Measurements from ENCODE around the gene KCTD19.

KCTD19 gene

GRCh38 chr16:67260426-67261063, 66.0 kb downstream of the KCTD19 start:
- POLR2A ChIA-PET, result interaction anchor here (1.0 to 1.8 kb wide), 2 partner anchors 13 to 165 kb away, joined by 3 to 11 read pairs; partner anchors contain the start of genes FHOD1 and SLC9A5
- no peak for TF ChIP-seq BHLHE40 (IDR thresholded peaks at IDR 0.05; ENCODE audit: borderline replicate concordance)
- TF ChIP-seq TARDBP (IDR thresholded peaks at IDR 0.05), result no peak
- TF ChIP-seq ARNT (IDR thresholded peaks at IDR 0.05), result no peak
- TF ChIP-seq FOXK2 (IDR thresholded peaks at IDR 0.05), result no peak
- no peak for TF ChIP-seq PKNOX1 (IDR thresholded peaks at IDR 0.05)
- no peak for TF ChIP-seq SP1 (IDR thresholded peaks at IDR 0.05)
- TF ChIP-seq LEF1 (IDR thresholded peaks at IDR 0.05; ENCODE audit: borderline replicate concordance), result no peak
- TF ChIP-seq HDGF (IDR thresholded peaks at IDR 0.05; ENCODE audit: borderline replicate concordance), result no peak
- TF ChIP-seq CTBP1 (IDR thresholded peaks at IDR 0.05; ENCODE audit: borderline replicate concordance), result no peak
- TF ChIP-seq NFRKB (IDR thresholded peaks at IDR 0.05), result no peak
- TF ChIP-seq L3MBTL2 (conservative IDR thresholded peaks at IDR 0.05), result no peak
- no peak for TF ChIP-seq SUZ12 (IDR thresholded peaks at IDR 0.05)
- no peak for TF ChIP-seq FOXA1 (IDR thresholded peaks at IDR 0.05)
- no peak for TF ChIP-seq ELF4 (IDR thresholded peaks at IDR 0.05)
- TF ChIP-seq ZNF384 (IDR thresholded peaks at IDR 0.05), result no peak
- no peak for TF ChIP-seq FOXM1 (IDR thresholded peaks at IDR 0.05; ENCODE audit: borderline replicate concordance)
- peak; percentile 43 for DNase-seq (ENCODE audit: extremely low spot score)
- CTCF ChIA-PET, result interaction anchor here (0.7 to 1.8 kb wide), 10 partner anchors 10 to 586 kb away, joined by 3 to 10 read pairs (median 4); partner anchors contain the start of genes FHOD1, NUTF2, SLC9A5 and TMEM208

- DNase-seq (ENCODE audit: extremely low spot score), result no peak
- TF ChIP-seq PKNOX1 (IDR thresholded peaks at IDR 0.05), result no peak
- no peak for TF ChIP-seq NFRKB (IDR thresholded peaks at IDR 0.05)
- TF ChIP-seq SP1 (IDR thresholded peaks at IDR 0.05), result no peak
- no peak for TF ChIP-seq LEF1 (IDR thresholded peaks at IDR 0.05; ENCODE audit: borderline replicate concordance)
- no peak for TF ChIP-seq FOXA1 (IDR thresholded peaks at IDR 0.05)
- no peak for TF ChIP-seq CTBP1 (IDR thresholded peaks at IDR 0.05; ENCODE audit: borderline replicate concordance)
- TF ChIP-seq L3MBTL2 (conservative IDR thresholded peaks at IDR 0.05), result no peak
- TF ChIP-seq HDGF (IDR thresholded peaks at IDR 0.05; ENCODE audit: borderline replicate concordance), result no peak
- no peak for TF ChIP-seq SUZ12 (IDR thresholded peaks at IDR 0.05)
- TF ChIP-seq FOXK2 (IDR thresholded peaks at IDR 0.05), result no peak
- TF ChIP-seq TARDBP (IDR thresholded peaks at IDR 0.05), result no peak
- no peak for TF ChIP-seq FOXM1 (IDR thresholded peaks at IDR 0.05; ENCODE audit: borderline replicate concordance)
- TF ChIP-seq ZNF384 (IDR thresholded peaks at IDR 0.05), result no peak
- ChIA-PET POLR2A (interaction anchor here (0.7 to 1.8 kb wide), 2 partner anchors 11 to 12 kb away, joined by 3 to 11 read pairs; partner anchors contain the start of genes FHOD1 and SLC9A5), CTCF (interaction anchor here (0.5 to 1.5 kb wide), 4 partner anchors 10 to 187 kb away, joined by 3 to 4 read pairs (median 4); no protein-coding TSS in a partner anchor)
Observed at GRCh38 chr16:67259705-67260104, 66.8 kb downstream of the KCTD19 start.

GRCh38 chr16:67258161-67258835, 68.2 kb downstream of the KCTD19 start:
- CTCF ChIA-PET, result interaction anchor here (0.7 kb wide), 2 partner anchors 21 to 83 kb away, joined by 3 to 8 read pairs; no protein-coding TSS in a partner anchor
- POLR2A ChIA-PET, result interaction anchor here (1.2 kb wide), 1 partner anchor 9 kb away, joined by 3 read pairs; no protein-coding TSS in a partner anchor
- TF ChIP-seq SP1 (IDR thresholded peaks at IDR 0.05) (no peak), BHLHE40 (IDR thresholded peaks at IDR 0.05; ENCODE audit: borderline replicate concordance) (no peak)
- no peak for DNase-seq (ENCODE audit: extremely low spot score)

- TF ChIP-seq FOXA1 (IDR thresholded peaks at IDR 0.05) (no peak), TARDBP (IDR thresholded peaks at IDR 0.05) (no peak), SUZ12 (IDR thresholded peaks at IDR 0.05) (no peak), FOXK2 (IDR thresholded peaks at IDR 0.05) (no peak), HDGF (IDR thresholded peaks at IDR 0.05; ENCODE audit: borderline replicate concordance) (no peak), ZNF384 (IDR thresholded peaks at IDR 0.05) (no peak), FOXM1 (IDR thresholded peaks at IDR 0.05; ENCODE audit: borderline replicate concordance) (no peak), ELF4 (IDR thresholded peaks at IDR 0.05) (no peak), ARNT (IDR thresholded peaks at IDR 0.05) (no peak), L3MBTL2 (conservative IDR thresholded peaks at IDR 0.05) (no peak), LEF1 (IDR thresholded peaks at IDR 0.05; ENCODE audit: borderline replicate concordance) (no peak), SP1 (IDR thresholded peaks at IDR 0.05) (no peak), BHLHE40 (IDR thresholded peaks at IDR 0.05; ENCODE audit: borderline replicate concordance) (no peak), NFRKB (IDR thresholded peaks at IDR 0.05) (no peak)
- ChIA-PET POLR2A (interaction anchor here (1.2 kb wide), 1 partner anchor 10 kb away, joined by 3 read pairs; no protein-coding TSS in a partner anchor), CTCF (interaction anchor here (0.7 kb wide), 1 partner anchor 83 kb away, joined by 3 read pairs; no protein-coding TSS in a partner anchor)
- no peak for DNase-seq (ENCODE audit: extremely low spot score)
Observed at GRCh38 chr16:67257486-67258160, 68.9 kb downstream of the KCTD19 start.

- no peak for DNase-seq (ENCODE audit: extremely low spot score)
- ChIA-PET CTCF (no interaction called here), POLR2A (interaction anchor here (1.2 to 1.4 kb wide), 2 partner anchors 9 to 10 kb away, joined by 4 read pairs; no protein-coding TSS in a partner anchor)
- no peak for TF ChIP-seq FOXM1 (IDR thresholded peaks at IDR 0.05; ENCODE audit: borderline replicate concordance)
- TF ChIP-seq BHLHE40 (IDR thresholded peaks at IDR 0.05; ENCODE audit: borderline replicate concordance), result no peak
- no peak for TF ChIP-seq LEF1 (IDR thresholded peaks at IDR 0.05; ENCODE audit: borderline replicate concordance)
- TF ChIP-seq NFRKB (IDR thresholded peaks at IDR 0.05), result no peak
- TF ChIP-seq ARNT (IDR thresholded peaks at IDR 0.05), result no peak
- TF ChIP-seq HDGF (IDR thresholded peaks at IDR 0.05; ENCODE audit: borderline replicate concordance), result no peak
- TF ChIP-seq SP1 (IDR thresholded peaks at IDR 0.05), result no peak
- no peak for TF ChIP-seq ELF4 (IDR thresholded peaks at IDR 0.05)
- TF ChIP-seq CTBP1 (IDR thresholded peaks at IDR 0.05; ENCODE audit: borderline replicate concordance), result no peak
- TF ChIP-seq TARDBP (IDR thresholded peaks at IDR 0.05), result no peak
- no peak for TF ChIP-seq SUZ12 (IDR thresholded peaks at IDR 0.05)
- no peak for TF ChIP-seq FOXA1 (IDR thresholded peaks at IDR 0.05)
- TF ChIP-seq PKNOX1 (IDR thresholded peaks at IDR 0.05), result no peak
- no peak for TF ChIP-seq L3MBTL2 (conservative IDR thresholded peaks at IDR 0.05)
- no peak for TF ChIP-seq FOXK2 (IDR thresholded peaks at IDR 0.05)
- no peak for TF ChIP-seq ZNF384 (IDR thresholded peaks at IDR 0.05)
Observed at GRCh38 chr16:67256701-67257230, 69.8 kb downstream of the KCTD19 start.

Data from HEK293T (cell line).